ENCODE results near the gene TRMT10C. TPM values are rescaled to one million over a fixed set of nuclear protein-coding genes. Genes with fewer than 3 reads are reported as not detected.

Gene TRMT10C
- polyA plus RNA-seq, 3 donors: 4.1 to 21.0 (median 14.6) TPM

GRCh38 chr3:101615525-101615924 is 53.9 kb downstream of the TRMT10C start:
- Histone ChIP-seq H3K4me2 (replicated peaks; ENCODE audit: extremely low read depth, low read length, poor library complexity, severe bottlenecking) (no peak overlapping the region), H3K9me3 (replicated peaks in 1 of 2; ENCODE audit: control insufficient read depth in 1 of 2, insufficient read depth in 1 of 2, low read length in 2 of 2) (no peaks in the 10 kb centered on the region), H3K36me3 (replicated peaks in 1 of 2; ENCODE audit: control insufficient read depth in 1 of 2, insufficient read depth in 2 of 2, low read length in 2 of 2) (no peaks in the 10 kb centered on the region), H4K20me1 (ENCODE audit: insufficient read depth, low read length) (no peaks in the 10 kb centered on the region), H3K27me3 (ENCODE audit: control insufficient read depth in 2 of 2, insufficient read depth in 2 of 2, low read length in 2 of 2) (no peaks in the 10 kb centered on the region), H2AFZ (ENCODE audit: insufficient read depth, low read depth, low read length, poor library complexity, severe bottlenecking) (no peak overlapping the region), H3K4me3 (replicated peaks in 1 of 3; ENCODE audit: low read depth in 2 of 3, low read length in 3 of 3) (no peak overlapping the region), H3K4me1 (ENCODE audit: control insufficient read depth in 1 of 2, insufficient read depth in 2 of 2, low read length in 2 of 2) (no peaks in the 10 kb centered on the region), H3K79me2 (ENCODE audit: insufficient read depth, low read length) (no peaks in the 10 kb centered on the region), H3K27ac (ENCODE audit: low read depth in 1 of 2, low read length in 2 of 2) (no peak overlapping the region), H3K9ac (ENCODE audit: insufficient read depth, low read length, poor library complexity, severe bottlenecking) (no peak overlapping the region)
- Mint-ChIP-seq H3K4me1 (no peaks in the 10 kb centered on the region), H3K36me3 (no peaks in the 10 kb centered on the region), H3K27me3 (ENCODE audit: low read depth in 3 of 3) (peaks cover 0 to 2% (median 1%) of the 10 kb centered on the region in 3 donors), H3K9me3 (peaks cover 0 to 8% (median 3%) of the 10 kb centered on the region in 7 donors), H3K4me3 (no peak overlapping the region), H3K27ac (no peak overlapping the region)
- no peak for DNase-seq
- intact Hi-C loops (cut with micrococcal nuclease): no loop called here
- 91% methylated on average over 4 of the region's 6 CpGs for WGBS (ENCODE audit: insufficient coverage)
- no peak for TF ChIP-seq CTCF (IDR thresholded peaks at IDR 0.05)

Small RNA genes lying within 50 kb of the gene (small RNA-seq; reads per million reads assigned to genes)
- not detected for gene RNU6-1256P (ENCODE audit: insufficient read length, low read depth)

Other genes starting within 250 kb of the TRMT10C start
- under 1 TPM in 2 of 3 donors, not detected in 1; 0.04 to 0.15 TPM for gene IMPG2, start 241.3 kb upstream of the TRMT10C start, polyA plus RNA-seq
- 10 to 100 TPM in 1 of 3 donors, 1 to 10 TPM in 2; 1.6 to 12.4 (median 3.8) TPM for gene SENP7, start 48.7 kb upstream of the TRMT10C start, polyA plus RNA-seq
- gene PCNP, start 12.3 kb downstream of the TRMT10C start, polyA plus RNA-seq: 10 to 100 TPM; 32.0 to 68.2 (median 57.4) TPM
- gene ZBTB11, start 115.3 kb downstream of the TRMT10C start, polyA plus RNA-seq: 10 to 100 TPM in 1 of 3 donors, 1 to 10 TPM in 2; 5.1 to 20.2 (median 6.8) TPM
- 100 to 1,000 TPM; 445 to 996 (median 586) TPM for gene RPL24, start 124.8 kb downstream of the TRMT10C start, polyA plus RNA-seq
- 1 to 10 TPM in 2 of 3 donors, under 1 TPM in 1; 0.79 to 1.7 (median 1.5) TPM for gene CEP97, start 162.7 kb downstream of the TRMT10C start, polyA plus RNA-seq
- gene NXPE3, start 217.3 kb downstream of the TRMT10C start, polyA plus RNA-seq: 10 to 100 TPM; 14.6 to 35.8 (median 19.8) TPM

Measured in CD14-positive monocyte (primary cell).